H1 (cell line): ENCODE results near the gene TNFAIP2. TPM values are rescaled to one million over a fixed set of nuclear protein-coding genes. Genes with fewer than 3 reads are reported as not detected.

Source experiments
- CTCF ChIA-PET: fragments of 300-600 bp; sonication (Branson Sonifier 250); formaldehyde crosslinking; loops from one replicate; lab custom pipeline; 2021; ENCODE audit not compliant: partially characterized antibody; lab: Charles Lee
- POLR2A ChIA-PET: fragments of 300-600 bp; sonication (Branson Sonifier 250); formaldehyde crosslinking; loops from one replicate; lab custom pipeline; 2021; ENCODE audit warnings: inconsistent platforms; ENCODE audit not compliant: partially characterized antibody; lab: Charles Lee
- DNase-seq, 2 experiments: peaks; one replicate each; pipeline versions ENCODE4 v3.0.0 to v3.0.0-alpha.2; 2010 to 2022; ENCODE audit warnings: low spot score in 2 of 2, low read depth in 1 of 2, mixed read lengths in 1 of 2
- FAIRE-seq: peaks from 2 replicates; lab custom pipeline; 2011; peaks lifted over from hg19 to GRCh38; lab: Jason Lieb, UNC
- H2AFZ ChIP-seq: 2 replicates; pipeline ENCODE4 v1.8.1; 2012; ENCODE audit warnings: low read length, inconsistent platforms
- H2AK5ac ChIP-seq: 2 replicates; pipeline ENCODE4 v1.6.1; 2013; ENCODE audit warnings: low read depth, low read length
- H2BK120ac ChIP-seq: replicated peaks from 2 replicates; pipeline ENCODE3; 2013; ENCODE audit warnings: low read depth, low read length, inconsistent platforms
- H2BK12ac ChIP-seq: 2 replicates; pipeline ENCODE4 v1.6.1; 2013; ENCODE audit warnings: low read depth, low read length
- H2BK15ac ChIP-seq: 2 replicates; pipeline ENCODE4 v1.6.1; 2013; ENCODE audit warnings: low read length
- H2BK20ac ChIP-seq: 2 replicates; pipeline ENCODE4 v1.6.1; 2013; ENCODE audit warnings: low read length
- H2BK5ac ChIP-seq: 2 replicates; pipeline ENCODE4 v1.6.1; 2013; ENCODE audit warnings: low read depth, low read length
- H3K14ac ChIP-seq: 2 replicates; pipeline ENCODE4 v1.6.1; 2013; ENCODE audit warnings: inconsistent platforms; ENCODE audit not compliant: insufficient read length
- H3K18ac ChIP-seq: 2 replicates; pipeline ENCODE4 v1.6.1; 2013; ENCODE audit warnings: low read length; ENCODE audit errors: extremely low read depth
- H3K23ac ChIP-seq: 2 replicates; pipeline ENCODE4 v1.6.1; 2013; ENCODE audit warnings: inconsistent platforms; ENCODE audit not compliant: insufficient read length
- H3K23me2 ChIP-seq: 2 replicates; pipeline ENCODE4 v1.6.1; 2013; ENCODE audit warnings: low read depth, low read length
- H3K27ac ChIP-seq: 2 replicates; pipeline ENCODE4 v1.6.1; 2011; ENCODE audit warnings: low read depth, low read length, inconsistent platforms
- H3K27me3 ChIP-seq, 4 experiments: replicated peaks in 1 of 4; 1 replicate in 1 of 4; 2 replicates in 3 of 4; pipeline versions ENCODE4 v1.6.1 to v1.8.1; 2011 to 2013; ENCODE audit warnings: low read length in 3 of 4, mild to moderate bottlenecking in 3 of 4, inconsistent platforms in 2 of 4, mixed read lengths in 2 of 4, moderate library complexity in 1 of 4; ENCODE audit not compliant: control insufficient read depth in 3 of 4, insufficient read depth in 3 of 4; ENCODE audit errors: extremely low read depth in 1 of 4
- H3K36me3 ChIP-seq, 4 experiments: 2 replicates each; pipeline versions ENCODE4 v1.6.1 to v1.8.1; 2011 to 2013; ENCODE audit warnings: mild to moderate bottlenecking in 4 of 4, low read length in 3 of 4, moderate library complexity in 2 of 4, control low read depth in 1 of 4, inconsistent platforms in 1 of 4; ENCODE audit not compliant: insufficient read depth in 4 of 4, control insufficient read depth in 2 of 4
- H3K4ac ChIP-seq: replicated peaks from 2 replicates; pipeline ENCODE3; 2013; ENCODE audit warnings: low read length, low read depth, mixed read lengths, inconsistent platforms; ENCODE audit not compliant: insufficient read length
- H3K4me1 ChIP-seq, 4 experiments: replicated peaks in 1 of 4; 1 replicate in 1 of 4; 2 replicates in 3 of 4; pipeline versions ENCODE4 v1.6.1 to v1.8.1; 2011 to 2013; ENCODE audit warnings: low read length in 3 of 4, inconsistent platforms in 2 of 4, mixed read lengths in 1 of 4; ENCODE audit not compliant: insufficient read depth in 4 of 4, control insufficient read depth in 3 of 4
- H3K4me2 ChIP-seq, 2 experiments: 2 replicates each; pipeline versions ENCODE4 v1.6.1 to v1.8.1; 2011 to 2013; ENCODE audit warnings: low read depth in 2 of 2, low read length in 2 of 2, control low read depth in 1 of 2, inconsistent platforms in 1 of 2, mild to moderate bottlenecking in 1 of 2; ENCODE audit not compliant: insufficient read depth in 1 of 2
- H3K4me3 ChIP-seq, 4 experiments: fragments of 200-600, 300-600 bp in 1 of 4; sonication (generic), shearing (Covaris generic), sonication (Bioruptor Twin) in 1 of 4; 2 replicates each; pipeline versions ENCODE4 v1.5.1 to v1.8.1; 2011 to 2016; ENCODE audit warnings: low read length in 4 of 4, low read depth in 3 of 4, control low read depth in 2 of 4, inconsistent platforms in 2 of 4, mild to moderate bottlenecking in 2 of 4, mixed read lengths in 1 of 4, moderate library complexity in 1 of 4; ENCODE audit not compliant: insufficient read depth in 2 of 4; ENCODE audit errors: extremely low read depth in 1 of 4
- H3K56ac ChIP-seq: replicated peaks from 2 replicates; pipeline ENCODE3; 2013; ENCODE audit warnings: low read depth, mild to moderate bottlenecking, mixed read lengths, low read length, inconsistent platforms; ENCODE audit not compliant: insufficient read length
- H3K79me1 ChIP-seq: 2 replicates; pipeline ENCODE4 v1.6.1; 2013; ENCODE audit warnings: low read depth, low read length, control low read depth
- H3K79me2 ChIP-seq, 2 experiments: 2 replicates each; pipeline versions ENCODE4 v1.6.1 to v1.8.1; 2012 to 2013; ENCODE audit warnings: low read length in 2 of 2, mild to moderate bottlenecking in 2 of 2, inconsistent platforms in 1 of 2; ENCODE audit not compliant: insufficient read depth in 2 of 2, control insufficient read depth in 1 of 2
- H3K9ac ChIP-seq, 4 experiments: replicated peaks in 1 of 4; 1 replicate in 1 of 4; 2 replicates in 3 of 4; pipeline versions ENCODE4 v1.6.1 to v1.8.1; 2011 to 2013; ENCODE audit warnings: low read depth in 3 of 4, low read length in 3 of 4, control low read depth in 2 of 4, mild to moderate bottlenecking in 2 of 4, moderate library complexity in 2 of 4, inconsistent platforms in 1 of 4; ENCODE audit errors: extremely low read depth in 1 of 4
- H3K9me3 ChIP-seq, 2 experiments: 2 replicates each; pipeline versions ENCODE4 v1.6.1 to v1.8.1; 2012 to 2013; ENCODE audit warnings: mild to moderate bottlenecking in 2 of 2, moderate library complexity in 2 of 2, control low read depth in 1 of 2, inconsistent platforms in 1 of 2, low read depth in 1 of 2, low read length in 1 of 2, mixed read lengths in 1 of 2; ENCODE audit not compliant: insufficient read depth in 2 of 2
- H4K20me1 ChIP-seq, 2 experiments: replicated peaks in 1 of 2; 2 replicates each; pipeline versions ENCODE3 to v1.8.1; 2011 to 2013; ENCODE audit warnings: inconsistent platforms in 2 of 2, low read length in 2 of 2, mild to moderate bottlenecking in 1 of 2; ENCODE audit not compliant: insufficient read depth in 2 of 2, control insufficient read depth in 1 of 2
- H4K5ac ChIP-seq: 2 replicates; pipeline ENCODE4 v1.6.1; 2013; ENCODE audit warnings: low read length, low read depth, mixed read lengths, inconsistent platforms; ENCODE audit not compliant: insufficient read length
- H4K8ac ChIP-seq: 2 replicates; pipeline ENCODE4 v1.8.0; 2013; ENCODE audit warnings: mild to moderate bottlenecking, moderate library complexity, low read length, inconsistent platforms; ENCODE audit not compliant: insufficient read depth; ENCODE audit errors: extremely low read depth
- H4K91ac ChIP-seq: replicated peaks from 2 replicates; pipeline ENCODE3; 2013; ENCODE audit warnings: low read length, mixed read lengths, inconsistent platforms; ENCODE audit not compliant: insufficient read length
- CBX5 ChIP-seq: fragments of 300-800, 300-1000 bp; sonication (generic); IDR thresholded peaks from 2 replicates; pipeline ENCODE4 v1.7.1; 2016; ENCODE audit warnings: antibody characterized with exemption, low read length, low read depth
- CEBPB ChIP-seq: IDR thresholded peaks from 2 replicates; pipeline ENCODE4 v1.6.1; 2012; ENCODE audit warnings: low read depth, low read length
- CHD1 ChIP-seq: IDR thresholded peaks from 2 replicates; pipeline ENCODE4 v1.6.1; 2012; ENCODE audit warnings: low read depth, low read length, improper control_type of control experiment
- HDAC2 ChIP-seq, 2 experiments: fragments of 300-600 bp in 1 of 2; sonication (generic) in 1 of 2; IDR thresholded peaks; 2 replicates each; pipeline ENCODE4 v1.6.1; 2011 to 2012; ENCODE audit warnings: low read depth in 2 of 2, low read length in 2 of 2, mild to moderate bottlenecking in 2 of 2, moderate library complexity in 2 of 2, borderline replicate concordance in 1 of 2, inconsistent platforms in 1 of 2
- KDM5A ChIP-seq: fragments of 200-600 bp; IDR thresholded peaks from 2 replicates; pipeline ENCODE4 v1.7.1; 2012; ENCODE audit warnings: mild to moderate bottlenecking, low read length, inconsistent platforms, mixed read lengths
- RAD21 ChIP-seq, 2 experiments: IDR thresholded peaks in 1 of 2; conservative IDR thresholded peaks in 1 of 2; 2 replicates each; pipeline ENCODE4 v1.6.1; 2011; ENCODE audit warnings: low read depth in 2 of 2, low read length in 2 of 2, improper control_type of control experiment in 1 of 2, inconsistent platforms in 1 of 2, mild to moderate bottlenecking in 1 of 2, moderate library complexity in 1 of 2
- RFX5 ChIP-seq: IDR thresholded peaks from 2 replicates; pipeline ENCODE4 v1.6.1; 2011; ENCODE audit warnings: low read depth, low read length, improper control_type of control experiment, borderline replicate concordance
- SIN3A ChIP-seq, 2 experiments: IDR thresholded peaks in 1 of 2; conservative IDR thresholded peaks in 1 of 2; 2 replicates each; pipeline ENCODE4 v1.6.1; 2011 to 2012; ENCODE audit warnings: low read length in 2 of 2, improper control_type of control experiment in 1 of 2, low read depth in 1 of 2, mild to moderate bottlenecking in 1 of 2
- SIRT6 ChIP-seq: IDR thresholded peaks from one replicate; pipeline ENCODE4 v1.7.1; 2012; ENCODE audit warnings: low read length, inconsistent platforms
- TAF1 ChIP-seq: IDR thresholded peaks from 2 replicates; pipeline ENCODE4 v1.6.1; 2011; ENCODE audit warnings: mild to moderate bottlenecking, low read depth, low read length
- WGBS, 2 experiments: shearing (Covaris generic) in 1 of 2; methylation state at CpG; one replicate each; pipeline versions ENCODE4 v1.1.6 to v1.1.7; 2013 to 2015; ENCODE audit warnings: low lambda C conversion rate in 2 of 2, mixed read lengths in 2 of 2, inconsistent platforms in 1 of 2, low coverage in 1 of 2, missing lambda C conversion rate in 1 of 2; ENCODE audit not compliant: insufficient replicate concordance in 2 of 2, insufficient coverage in 1 of 2, insufficient read length in 1 of 2; ENCODE audit errors: extremely low coverage in 1 of 2, missing lambda C conversion rate in 1 of 2; 5-methylcytosine and 5-hydroxymethylcytosine counted together
- polyA plus RNA-seq, 7 experiments: library from polyadenylated mRNA; depleted of rRNA in 3 of 7; stranded (reverse) in 5 of 7; unstranded in 2 of 7; fragments of >200 nt in 5 of 7; fragments of 200-250 nt in 2 of 7; gene quantifications; 1 replicate in 5 of 7; 2 replicates in 1 of 7; 4 replicates in 1 of 7; pipeline versions ENCODE4 v1.2.1 to v1.2.3, GENCODE V29; 2011 to 2013; ENCODE audit warnings: missing spikeins in 2 of 7, mixed read lengths in 2 of 7
- total RNA-seq: library from RNA; stranded (reverse); fragmentation: NEBNext Ultra II Directional; extraction: Animal tissue kit (Norgen Biotek cat#: 25700); gene quantifications from 2 replicates; pipeline ENCODE4 v1.2.1, GENCODE V29; 2021
- TF ChIP-seq, protein P1 (sequence below): IDR thresholded peaks from 2 replicates; pipeline ENCODE4 v1.6.1; 2012; ENCODE audit warnings: inconsistent platforms

The TNFAIP2 gene
- total and polyA plus RNA-seq, 2 of the 8 experiments (the other 6 are each of a cell fraction or from before 2014, with no cell fraction given): 28.3 to 34.5 TPM

- Histone ChIP-seq H3K56ac (no peak overlapping the region), H2BK20ac (no peak overlapping the region), H3K36me3 (no peaks in the 10 kb centered on the region), H2AFZ (no peak overlapping the region), H2BK15ac (no peak overlapping the region), H3K79me1 (no peaks in the 10 kb centered on the region), H4K5ac (no peak overlapping the region), H3K27ac (no peak overlapping the region), H2BK5ac (no peak overlapping the region), H2AK5ac (no peak overlapping the region), H3K4me1 (no peaks in the 10 kb centered on the region), H2BK120ac (no peak overlapping the region), H3K4me3 (no peak overlapping the region), H3K27me3 (no peaks in the 10 kb centered on the region), H4K8ac (no peak overlapping the region), H3K4me2 (no peak overlapping the region), H3K9me3 (no peaks in the 10 kb centered on the region), H2BK12ac (no peak overlapping the region), H4K20me1 (no peaks in the 10 kb centered on the region), H3K18ac (no peak overlapping the region), H3K14ac (no peak overlapping the region), H3K23me2 (no peaks in the 10 kb centered on the region), H3K4ac (no peak overlapping the region), H3K23ac (no peak overlapping the region), H3K79me2 (no peaks in the 10 kb centered on the region), H4K91ac (no peak overlapping the region), H3K9ac (no peak overlapping the region)
- WGBS, 2 experiments: 88% methylated on average over 10 of the region's 10 CpGs; no CpG with 5 or more reads in 1 of the 2 experiments
- POLR2A ChIA-PET: interaction anchor here (0.6 kb wide), 2 partner anchors 9 to 20 kb away, joined by 3 read pairs; no protein-coding TSS in a partner anchor
- CTCF ChIA-PET: interaction anchor here (0.6 to 4.5 kb wide), 9 partner anchors 9 to 149 kb away, joined by 3 to 27 read pairs (median 4); partner anchors contain the start of gene TNFAIP2
- DNase-seq: no peak
- FAIRE-seq: no peak
- TF ChIP-seq RAD21 (IDR thresholded peaks at IDR 0.05 in 1 of 2, conservative IDR thresholded peaks at IDR 0.05 in 1 of 2; ENCODE audit: low read depth in 2 of 2, low read length in 2 of 2): no peak
- TF ChIP-seq SIRT6: no peak
- TF ChIP-seq, protein P1, sequence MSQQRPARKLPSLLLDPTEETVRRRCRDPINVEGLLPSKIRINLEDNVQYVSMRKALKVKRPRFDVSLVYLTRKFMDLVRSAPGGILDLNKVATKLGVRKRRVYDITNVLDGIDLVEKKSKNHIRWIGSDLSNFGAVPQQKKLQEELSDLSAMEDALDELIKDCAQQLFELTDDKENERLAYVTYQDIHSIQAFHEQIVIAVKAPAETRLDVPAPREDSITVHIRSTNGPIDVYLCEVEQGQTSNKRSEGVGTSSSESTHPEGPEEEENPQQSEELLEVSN: no peak
- no peak for TF ChIP-seq CHD1
- no peak for TF ChIP-seq KDM5A
- no peak for TF ChIP-seq CEBPB
- TF ChIP-seq CBX5: no peak
- no peak for TF ChIP-seq TAF1
- no peak for TF ChIP-seq SIN3A (conservative IDR thresholded peaks at IDR 0.05 in 1 of 2, IDR thresholded peaks at IDR 0.05 in 1 of 2; ENCODE audit: low read depth in 1 of 2, low read length in 2 of 2)
- TF ChIP-seq HDAC2 (IDR thresholded peaks at IDR 0.05; ENCODE audit: borderline replicate concordance in 1 of 2, low read depth in 2 of 2, low read length in 2 of 2): no peak
- no peak for TF ChIP-seq RFX5
Measured at GRCh38 chr14:103149351-103150237, 26.3 kb downstream of the TNFAIP2 start.
